Measurements from ENCODE around the gene BTRC. TPM values are rescaled to one million over a fixed set of nuclear protein-coding genes. Genes with fewer than 3 reads are reported as not detected.

The BTRC gene
- total and polyA plus RNA-seq, 2 donors (not counting 3 experiments of a cell fraction or from before 2014, with no cell fraction given) = 11.6 to 18.5 TPM

- DNase-seq (ENCODE audit: low read depth, low spot score) (no peak), FAIRE-seq (no peak)
- Histone ChIP-seq H3K36me3 (ENCODE audit: control insufficient read depth in 2 of 2, extremely low read depth in 1 of 2, insufficient read depth in 2 of 2, low read length in 2 of 2) (no peaks in the 10 kb centered on the region), H3K9me3 (replicated peaks; ENCODE audit: control insufficient read depth, insufficient read depth, low read length) (no peaks in the 10 kb centered on the region), H3K9ac (replicated peaks; ENCODE audit: extremely low read depth, insufficient read depth, low read length) (no peak overlapping the region), H3K27me3 (ENCODE audit: control insufficient read depth in 2 of 2, insufficient read depth in 2 of 2, low read length in 2 of 2) (no peaks in the 10 kb centered on the region), H3K4me1 (ENCODE audit: control insufficient read depth, extremely low read depth, insufficient read depth, low read length) (no peaks in the 10 kb centered on the region), H3K79me2 (ENCODE audit: control insufficient read depth, insufficient read depth, low read length) (no peaks in the 10 kb centered on the region), H3K4me3 (replicated peaks in 1 of 3; ENCODE audit: insufficient read depth in 1 of 3, low read depth in 1 of 3, low read length in 3 of 3) (no peak overlapping the region), H3K4me2 (ENCODE audit: insufficient read depth, low read length) (no peak overlapping the region), H3K9me1 (replicated peaks; ENCODE audit: control insufficient read depth, extremely low read depth, insufficient read depth, low read length) (no peaks in the 10 kb centered on the region), H4K20me1 (replicated peaks; ENCODE audit: control insufficient read depth, extremely low read depth, insufficient read depth, low read length) (no peaks in the 10 kb centered on the region), H2AFZ (ENCODE audit: low read depth, low read length) (no peak overlapping the region), H3K27ac (ENCODE audit: insufficient read depth, low read depth, low read length) (no peak overlapping the region)
- no peak for TF ChIP-seq EZH2 (IDR thresholded peaks at IDR 0.05; ENCODE audit: borderline replicate concordance, low read depth, low read length, severe bottlenecking)
- TF ChIP-seq MAX (IDR thresholded peaks at IDR 0.05; ENCODE audit: insufficient read depth, insufficient read length) = no peak
- no peak for TF ChIP-seq POLR2A (IDR thresholded peaks at IDR 0.05; ENCODE audit: low read depth, low read length)
- no peak for TF ChIP-seq GATA2 (IDR thresholded peaks at IDR 0.05; ENCODE audit: insufficient read depth, insufficient read length, low read depth, low read length)
- TF ChIP-seq, protein P1, sequence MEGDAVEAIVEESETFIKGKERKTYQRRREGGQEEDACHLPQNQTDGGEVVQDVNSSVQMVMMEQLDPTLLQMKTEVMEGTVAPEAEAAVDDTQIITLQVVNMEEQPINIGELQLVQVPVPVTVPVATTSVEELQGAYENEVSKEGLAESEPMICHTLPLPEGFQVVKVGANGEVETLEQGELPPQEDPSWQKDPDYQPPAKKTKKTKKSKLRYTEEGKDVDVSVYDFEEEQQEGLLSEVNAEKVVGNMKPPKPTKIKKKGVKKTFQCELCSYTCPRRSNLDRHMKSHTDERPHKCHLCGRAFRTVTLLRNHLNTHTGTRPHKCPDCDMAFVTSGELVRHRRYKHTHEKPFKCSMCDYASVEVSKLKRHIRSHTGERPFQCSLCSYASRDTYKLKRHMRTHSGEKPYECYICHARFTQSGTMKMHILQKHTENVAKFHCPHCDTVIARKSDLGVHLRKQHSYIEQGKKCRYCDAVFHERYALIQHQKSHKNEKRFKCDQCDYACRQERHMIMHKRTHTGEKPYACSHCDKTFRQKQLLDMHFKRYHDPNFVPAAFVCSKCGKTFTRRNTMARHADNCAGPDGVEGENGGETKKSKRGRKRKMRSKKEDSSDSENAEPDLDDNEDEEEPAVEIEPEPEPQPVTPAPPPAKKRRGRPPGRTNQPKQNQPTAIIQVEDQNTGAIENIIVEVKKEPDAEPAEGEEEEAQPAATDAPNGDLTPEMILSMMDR (IDR thresholded peaks at IDR 0.05; ENCODE audit: extremely low read depth in 1 of 2, insufficient read depth in 1 of 2, low read depth in 1 of 2, low read length in 2 of 2) = no peak
- TF ChIP-seq JUN (IDR thresholded peaks at IDR 0.05; ENCODE audit: borderline replicate concordance, insufficient read depth, insufficient read length, low read depth) = no peak
- TF ChIP-seq MYC (IDR thresholded peaks at IDR 0.05; ENCODE audit: low read depth, low read length) = no peak
- TF ChIP-seq POLR2AphosphoS5 (IDR thresholded peaks at IDR 0.05; ENCODE audit: insufficient read depth, low read depth, low read length) = no peak
- TF ChIP-seq FOS (IDR thresholded peaks at IDR 0.05; ENCODE audit: borderline replicate concordance, insufficient read depth, low read length) = no peak
- intact Hi-C loops (cut with micrococcal nuclease) = no loop called here
- ChIA-PET POLR2A (no interaction called here), CTCF (interaction anchor here (1.5 to 1.6 kb wide), 2 partner anchors 11 to 258 kb away, joined by 4 to 7 read pairs; no protein-coding TSS in a partner anchor)
- no TSS peak for BruUV-seq (replicated peaks)
- dilution Hi-C loops (cut with MboI; ENCODE audit: extremely low pct_ligation_motif_present, low sequenced_read_pairs) = no loop called here
These were observed 205.8 kb downstream of the BTRC start for GRCh38 chr10:101559596-101560297.
